ENCODE results near the gene HMCES.
"Not testable (repeated sequence)": the region's sequence is repeated elsewhere in the genome, so short reads cannot be mapped to it uniquely, and the experiment has no call there.

HMCES gene

DNA sequence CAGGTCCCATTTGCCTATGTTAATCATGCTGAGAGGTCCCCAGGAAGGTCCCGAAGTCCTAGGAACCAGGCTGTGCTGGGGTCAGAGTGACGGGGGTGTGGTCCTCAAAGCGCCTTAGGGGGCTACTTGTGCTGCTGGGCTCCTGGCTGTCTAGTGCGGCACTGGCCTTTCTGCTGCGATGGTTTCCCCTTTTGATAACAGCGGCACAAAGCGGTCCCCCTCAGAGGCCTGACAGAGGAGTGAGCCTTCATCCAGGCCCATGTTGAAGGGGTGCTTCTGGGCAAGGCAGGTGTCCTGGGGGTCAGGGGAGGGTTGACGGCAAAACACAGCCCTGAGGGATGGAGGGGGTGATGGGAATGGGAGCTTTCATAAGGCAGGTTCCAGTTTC lies 68.8 kb downstream of the HMCES start:
- H3K4me3 ChIP-seq = no peak overlapping the region
- no peak overlapping the region for H3K27ac ChIP-seq
- TF ChIP-seq, protein P1, sequence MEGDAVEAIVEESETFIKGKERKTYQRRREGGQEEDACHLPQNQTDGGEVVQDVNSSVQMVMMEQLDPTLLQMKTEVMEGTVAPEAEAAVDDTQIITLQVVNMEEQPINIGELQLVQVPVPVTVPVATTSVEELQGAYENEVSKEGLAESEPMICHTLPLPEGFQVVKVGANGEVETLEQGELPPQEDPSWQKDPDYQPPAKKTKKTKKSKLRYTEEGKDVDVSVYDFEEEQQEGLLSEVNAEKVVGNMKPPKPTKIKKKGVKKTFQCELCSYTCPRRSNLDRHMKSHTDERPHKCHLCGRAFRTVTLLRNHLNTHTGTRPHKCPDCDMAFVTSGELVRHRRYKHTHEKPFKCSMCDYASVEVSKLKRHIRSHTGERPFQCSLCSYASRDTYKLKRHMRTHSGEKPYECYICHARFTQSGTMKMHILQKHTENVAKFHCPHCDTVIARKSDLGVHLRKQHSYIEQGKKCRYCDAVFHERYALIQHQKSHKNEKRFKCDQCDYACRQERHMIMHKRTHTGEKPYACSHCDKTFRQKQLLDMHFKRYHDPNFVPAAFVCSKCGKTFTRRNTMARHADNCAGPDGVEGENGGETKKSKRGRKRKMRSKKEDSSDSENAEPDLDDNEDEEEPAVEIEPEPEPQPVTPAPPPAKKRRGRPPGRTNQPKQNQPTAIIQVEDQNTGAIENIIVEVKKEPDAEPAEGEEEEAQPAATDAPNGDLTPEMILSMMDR (IDR thresholded peaks at IDR 0.05) = no peak
- DNase-seq (ENCODE audit: low spot score) = no peak

DNA sequence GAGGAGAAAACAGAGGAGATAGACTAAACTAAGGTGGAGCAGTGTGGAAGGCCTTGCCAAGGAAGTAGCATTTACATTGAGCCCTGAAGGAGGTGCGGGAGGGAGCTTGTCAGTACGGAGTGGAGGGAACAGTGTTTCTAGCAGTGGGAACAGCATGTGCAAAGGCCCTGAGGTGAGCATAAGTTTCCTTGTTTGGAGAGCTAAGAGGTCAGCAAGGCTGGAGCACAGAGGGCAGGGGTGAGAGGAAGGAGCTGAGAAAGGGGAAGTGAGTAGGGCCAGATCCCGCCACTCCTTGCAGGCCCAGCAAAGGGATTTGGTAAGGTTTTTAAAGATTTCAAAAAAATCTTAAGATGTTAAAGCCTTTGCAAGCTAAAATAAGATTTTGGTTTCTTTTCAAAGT lies 70.1 kb downstream of the HMCES start:
- TF ChIP-seq, protein P1 (IDR thresholded peaks at IDR 0.05) = no peak
- H3K4me3 ChIP-seq = no peak overlapping the region
- no peak overlapping the region for H3K27ac ChIP-seq
- DNase-seq (ENCODE audit: low spot score) = no peak

DNA sequence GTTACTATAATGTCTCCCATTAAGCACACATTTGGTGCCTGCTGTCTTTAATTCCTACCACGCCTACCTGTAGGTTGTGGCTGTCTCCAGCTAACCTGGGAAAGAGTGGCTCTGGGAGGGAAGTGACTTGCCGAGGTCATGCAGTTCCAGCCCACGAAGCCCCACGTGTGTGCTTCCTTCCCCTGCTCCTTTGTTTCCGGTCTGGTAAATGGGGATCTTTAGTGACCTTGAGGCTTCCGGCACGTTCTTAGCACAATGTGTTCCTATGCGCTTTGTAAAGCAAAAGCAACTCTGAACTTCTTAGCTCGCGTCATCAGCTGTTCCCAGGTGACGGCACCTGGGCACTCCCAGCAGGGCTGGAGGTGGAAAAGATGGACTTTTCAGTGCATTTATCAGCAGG lies 70.5 kb downstream of the HMCES start:
- not testable (repeated sequence) for H3K4me3 ChIP-seq; DNase-seq (ENCODE audit: low spot score)
- H3K27ac ChIP-seq = peak overlapping the region in 1 of 2 donors; percentile 52

DNA sequence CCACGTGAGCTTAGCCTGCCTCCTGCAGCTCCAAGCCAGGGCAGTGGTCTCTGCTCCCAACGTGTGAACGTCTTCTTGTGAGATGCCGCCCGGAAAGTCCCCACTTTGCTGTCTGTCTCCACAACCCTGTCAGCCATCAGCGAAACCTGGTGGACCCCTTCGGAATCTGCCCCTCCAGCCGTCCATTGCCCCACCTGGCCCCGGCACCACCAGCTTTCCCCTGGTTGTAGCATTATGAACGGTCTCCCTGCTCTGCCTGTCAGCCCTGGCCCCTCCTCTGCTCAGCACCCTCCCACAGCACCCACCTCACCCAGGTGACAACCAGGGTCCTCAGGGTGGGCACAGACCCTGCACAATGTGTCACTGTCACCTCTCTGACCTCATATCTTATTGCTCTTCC lies 71.1 kb downstream of the HMCES start:
- no peak for DNase-seq (ENCODE audit: low spot score)
- Histone ChIP-seq H3K27ac (peak overlapping the region in 1 of 2 donors; percentile 52), H3K4me3 (no peak overlapping the region)
- TF ChIP-seq, protein P1 (IDR thresholded peaks at IDR 0.05) = no peak

DNA sequence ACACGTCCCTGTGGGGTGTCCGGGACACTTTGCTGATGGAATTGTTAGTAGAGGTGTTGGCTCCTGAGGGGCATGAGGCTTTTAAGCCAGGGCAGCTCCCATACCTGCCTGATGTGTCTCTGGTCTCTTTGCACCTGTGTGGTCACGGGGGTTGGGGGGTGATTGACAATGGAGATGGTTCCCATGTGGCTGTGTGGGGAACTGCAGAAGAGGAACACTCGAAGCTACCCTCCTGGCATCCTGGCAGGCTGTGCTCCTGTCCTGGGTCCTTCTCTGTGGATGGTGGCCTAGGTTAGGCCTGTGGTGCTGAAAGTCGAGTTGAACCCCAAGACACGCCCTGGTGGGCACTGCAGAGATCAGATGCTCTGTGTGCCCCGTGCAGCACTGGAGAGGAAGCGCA lies 73.4 kb downstream of the HMCES start:
- TF ChIP-seq, protein P1 (IDR thresholded peaks at IDR 0.05) = no peak
- no peak for DNase-seq (ENCODE audit: low spot score)

DNA sequence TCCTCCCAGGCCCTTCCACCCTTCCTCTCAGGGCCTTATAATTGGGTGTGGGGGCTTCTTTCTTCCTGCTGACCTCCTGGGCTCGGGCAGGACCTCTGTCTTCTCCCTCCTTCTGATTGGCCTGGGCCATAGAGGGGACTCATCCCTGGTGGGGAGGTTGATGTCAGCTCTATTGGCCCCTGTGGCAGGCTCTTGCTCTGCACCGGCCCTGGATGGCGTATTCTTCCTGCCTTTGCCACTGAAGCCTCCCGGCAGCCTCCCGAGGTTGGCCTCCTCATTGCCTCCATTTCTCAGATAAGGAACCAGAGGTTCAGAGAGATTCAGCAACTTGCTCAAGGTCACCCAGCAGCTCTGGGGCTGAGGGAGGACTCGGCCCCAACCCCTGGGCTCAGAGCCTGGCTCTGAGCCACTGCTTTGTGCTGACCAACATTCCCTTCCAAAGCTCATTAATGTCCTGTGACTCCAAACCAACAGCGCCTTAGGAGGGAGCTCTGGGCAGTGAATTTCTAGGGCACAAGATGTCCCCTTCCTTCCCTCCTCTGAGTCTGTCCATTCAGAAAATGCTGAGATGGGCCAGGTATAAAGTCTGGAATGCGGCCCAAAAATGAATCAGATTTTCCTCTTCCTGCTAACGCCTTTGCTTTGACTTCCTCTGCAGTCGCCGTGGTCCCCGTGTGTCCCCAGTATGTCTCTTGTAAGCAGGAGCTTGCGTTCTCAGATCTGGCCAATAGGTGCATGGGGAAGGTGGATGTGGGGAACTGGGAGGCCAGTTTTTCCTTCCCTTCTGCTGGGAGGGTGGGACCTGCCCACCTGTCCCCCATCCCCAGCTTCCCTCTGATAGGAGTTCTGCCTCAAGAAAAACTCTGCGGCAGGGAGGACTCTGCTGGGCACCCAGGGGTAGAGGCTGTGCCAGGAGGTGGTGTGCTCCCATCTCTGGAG lies 74.2 kb downstream of the HMCES start:
- DNase-seq (ENCODE audit: low spot score) = no peak
- peak overlapping the region in 1 of 2 donors; percentile 16 for H3K27ac ChIP-seq
- TF ChIP-seq, protein P1 (IDR thresholded peaks at IDR 0.05) = no peak
- H3K4me3 ChIP-seq = no peak overlapping the region

More for the DNA sequence above, 73.4 kb downstream of the HMCES start:
- Histone ChIP-seq H3K4me3 (no peak overlapping the region), H3K27ac (no peak overlapping the region)

DNA sequence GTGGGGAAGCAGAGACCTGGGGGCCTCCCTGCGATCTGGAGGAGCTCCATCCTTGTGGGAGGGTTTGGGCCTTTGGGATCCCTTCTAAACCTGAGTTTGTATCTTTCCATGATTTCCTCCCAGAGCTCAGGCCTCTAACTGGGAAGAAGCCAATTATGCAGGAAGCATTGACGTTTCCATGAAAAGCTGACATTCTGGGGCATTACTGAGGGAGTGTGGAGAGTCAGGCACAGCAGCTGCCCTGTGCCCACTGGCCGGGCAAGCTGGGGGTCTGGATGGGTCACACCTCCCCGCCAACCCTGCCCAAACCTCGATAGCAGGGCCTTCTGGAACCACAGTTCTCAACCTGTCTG lies 74.9 kb downstream of the HMCES start:
- Histone ChIP-seq H3K4me3 (no peak overlapping the region), H3K27ac (no peak overlapping the region)
- no peak for DNase-seq (ENCODE audit: low spot score)
- TF ChIP-seq, protein P1 (IDR thresholded peaks at IDR 0.05) = no peak

All from coronary artery (tissue), 2 donors.